K562 (cell line): ENCODE data around the gene PTGER2. TPM values are rescaled to one million over a fixed set of nuclear protein-coding genes. Genes with fewer than 3 reads are reported as not detected.

Source experiments
- ATAC-seq: fragments of 200-7000 bp; cut with Tn5 transposase; 3 replicates; pipeline ENCODE4 v1.9.1; 2020; ENCODE audit warnings: moderate library complexity
- BruUV-seq: library from RNA; stranded (reverse); fragments of 400-500 nt; replicated peaks from 2 replicates; lab custom pipeline; 2021; lab: Mats Ljungman, UMichigan
- CTCF ChIA-PET: fragments of 300-600 bp; formaldehyde crosslinking; extraction: SDS; loops from one replicate; lab custom pipeline; 2021; ENCODE audit warnings: low intra/inter-chr PET ratio; lab: Yijun Ruan, JAX
- POLR2A ChIA-PET: fragments of 300-600, 350-650 bp; sonication (Branson Sonifier 250); formaldehyde crosslinking; extraction: SDS; loops from one replicate; lab custom pipeline; 2021; ENCODE audit warnings: antibody characterized with exemption, inconsistent platforms; lab: Yijun Ruan, JAX
- DNase-seq, 4 experiments: peaks; one replicate each; pipeline versions ENCODE4 v3.0.0 to v3.0.0-alpha.2; 2011 to 2018; ENCODE audit warnings: low spot score in 3 of 4, mixed read lengths in 3 of 4; ENCODE audit errors: extremely low read depth in 1 of 4
- FAIRE-seq: peaks from 2 replicates; lab custom pipeline; 2011; peaks lifted over from hg19 to GRCh38; lab: Jason Lieb, UNC
- H2AFZ ChIP-seq: 2 replicates; pipeline ENCODE4 v1.6.0; 2011; ENCODE audit warnings: low read depth, low read length, control low read depth, inconsistent platforms
- H3K27ac ChIP-seq: fragments of 200-600 bp; 3 replicates; pipeline ENCODE4 v1.8.0; 2011; ENCODE audit warnings: low read depth, mild to moderate bottlenecking, control low read depth, inconsistent platforms, low read length, moderate library complexity, mixed read lengths; ENCODE audit errors: extremely low read depth
- H3K27me3 ChIP-seq, 2 experiments: fragments of 300-600 bp in 1 of 2; 2 replicates in 1 of 2; 3 replicates in 1 of 2; pipeline versions ENCODE4 v1.6.0 to v1.8.0; 2011; ENCODE audit warnings: inconsistent platforms in 2 of 2, low read length in 2 of 2, mild to moderate bottlenecking in 1 of 2, mixed read lengths in 1 of 2, moderate library complexity in 1 of 2; ENCODE audit not compliant: control insufficient read depth in 2 of 2, insufficient read depth in 2 of 2
- H3K36me3 ChIP-seq: fragments of 300-600 bp; 3 replicates; pipeline ENCODE4 v1.8.0; 2011; ENCODE audit warnings: mild to moderate bottlenecking, low read length, inconsistent platforms; ENCODE audit not compliant: control insufficient read depth, insufficient read depth
- H3K4me1 ChIP-seq, 2 experiments: fragments of 200-600 bp in 1 of 2; replicated peaks in 1 of 2; 2 replicates in 1 of 2; 3 replicates in 1 of 2; pipeline versions ENCODE4 v1.5.1 to v1.8.0; 2011; ENCODE audit warnings: inconsistent platforms in 2 of 2, low read length in 2 of 2, mild to moderate bottlenecking in 1 of 2, mixed read lengths in 1 of 2, moderate library complexity in 1 of 2; ENCODE audit not compliant: control insufficient read depth in 2 of 2, insufficient read depth in 2 of 2
- H3K4me2 ChIP-seq: 2 replicates; pipeline ENCODE4 v1.6.1; 2011; ENCODE audit warnings: low read length, control low read depth, inconsistent platforms, mixed read lengths; ENCODE audit not compliant: insufficient read depth
- H3K4me3 ChIP-seq: fragments of 200-600 bp; sonication (generic), shearing (Covaris generic); 2 replicates; pipeline ENCODE4 v1.5.1; 2016; ENCODE audit warnings: control low read depth, inconsistent platforms
- H3K79me2 ChIP-seq: fragments of 200-600 bp; 3 replicates; pipeline ENCODE4 v1.8.0; 2011; ENCODE audit warnings: low read length, inconsistent platforms; ENCODE audit not compliant: control insufficient read depth, insufficient read depth
- H3K9ac ChIP-seq, 2 experiments: 2 replicates each; pipeline versions ENCODE4 v1.6.0 to v1.6.1; 2011; ENCODE audit warnings: low read depth in 2 of 2, low read length in 2 of 2, control low read depth in 1 of 2, inconsistent platforms in 1 of 2, mild to moderate bottlenecking in 1 of 2, mixed read lengths in 1 of 2; ENCODE audit not compliant: insufficient read depth in 1 of 2
- H3K9me1 ChIP-seq: one replicate; pipeline ENCODE4 v1.6.0; 2011; ENCODE audit warnings: inconsistent platforms, mild to moderate bottlenecking, low read length, moderate library complexity; ENCODE audit not compliant: control insufficient read depth, insufficient read depth
- H3K9me3 ChIP-seq: replicated peaks from 2 replicates; pipeline ENCODE4 v1.5.1; 2011; ENCODE audit warnings: low read depth, low read length, inconsistent platforms; ENCODE audit not compliant: control insufficient read depth, insufficient read depth
- H4K20me1 ChIP-seq: replicated peaks from 2 replicates; pipeline ENCODE4 v1.6.1; 2011; ENCODE audit warnings: low read length, inconsistent platforms, mixed read lengths; ENCODE audit not compliant: control insufficient read depth, insufficient read depth
- ELF1 ChIP-seq: fragments of 200-800 bp; sonication (Bioruptor generic); IDR thresholded peaks from 2 replicates; pipeline ENCODE4 v1.6.1; 2016; ENCODE audit warnings: missing genetic modification characterization, missing compliant biosample characterization
- HDAC3 ChIP-seq: fragments of 450-650 bp; IDR thresholded peaks from 2 replicates; pipeline ENCODE4 v1.6.1; 2018; ENCODE audit warnings: borderline replicate concordance, mild to moderate bottlenecking, moderate library complexity; ENCODE audit not compliant: partially characterized antibody
- KDM4B ChIP-seq, 2 experiments: fragments of 450-650 bp in 1 of 2; sonication (generic) in 1 of 2; IDR thresholded peaks; 2 replicates each; pipeline ENCODE4 v1.6.1; 2016 to 2017; ENCODE audit warnings: borderline replicate concordance in 2 of 2, antibody characterized with exemption in 1 of 2, low read depth in 1 of 2, mild to moderate bottlenecking in 1 of 2
- KLF6 ChIP-seq: fragments of 250-450 bp; sonication (Bioruptor Pico); IDR thresholded peaks from 2 replicates; pipeline ENCODE4 v1.4.0; 2020; ENCODE audit warnings: mild to moderate bottlenecking, moderate library complexity, borderline replicate concordance
- STAG1 ChIP-seq: sonication (generic); formaldehyde crosslinking; IDR thresholded peaks from 2 replicates; pipeline ENCODE4 v1.5.0; 2020; ENCODE audit warnings: missing genetic modification reagents, borderline replicate concordance
- WGBS: fragments of 100-300 bp; shearing (Covaris generic); methylation state at CpG from one replicate; pipeline ENCODE4 v1.1.6; 2016; ENCODE audit warnings: low coverage, mixed read lengths; ENCODE audit not compliant: insufficient coverage; ENCODE audit errors: missing lambda C conversion rate; 5-methylcytosine and 5-hydroxymethylcytosine counted together
- in situ Hi-C: fragments of 300-500 bp; cut with MboI; formaldehyde crosslinking; loops from 4 replicates; pipeline ENCODE4 v1.15.0; 2018; ENCODE audit warnings: inconsistent platforms, mixed read lengths
- intact Hi-C: fragments of 100-400 bp; cut with micrococcal nuclease; formaldehyde crosslinking; loops from 2 replicates; pipeline ENCODE4 v1.14.2; 2022
- polyA plus RNA-seq, 8 experiments: library from polyadenylated mRNA; depleted of rRNA in 4 of 8; stranded (reverse) in 5 of 8; unstranded in 3 of 8; fragments of >200 nt; fragmentation: Nextera tagmentation in 2 of 8; fragmentation: Illumina TruSeq in 1 of 8; extraction: Ambion mirVana in 2 of 8; extraction: Trizol in 1 of 8; gene quantifications; 2 replicates each; pipeline versions ENCODE4 v1.2.1 to v1.2.3, GENCODE V29; 2011 to 2014; ENCODE audit warnings: inconsistent platforms in 1 of 8, missing spikeins in 1 of 8
- total RNA-seq, 7 experiments: library from RNA; depleted of rRNA in 6 of 7; stranded (reverse); fragments of >200 nt in 6 of 7; fragmentation: Illumina TruSeq in 2 of 7; extraction: Trizol in 2 of 7; gene quantifications; 2 replicates each; pipeline versions ENCODE4 v1.2.1 to v1.2.3, GENCODE V29; 2011 to 2021; ENCODE audit warnings: low replicate concordance in 1 of 7
- TF ChIP-seq, protein P1 (sequence below): sonication (generic); formaldehyde crosslinking; IDR thresholded peaks from 2 replicates; pipeline ENCODE4 v1.8.0; 2023; ENCODE audit warnings: mild to moderate bottlenecking, missing genetic modification reagents

Gene PTGER2
- total and polyA plus RNA-seq, 9 of the 15 experiments (the other 6 are each of a cell fraction or from before 2014, with no cell fraction given): not detected

DNA sequence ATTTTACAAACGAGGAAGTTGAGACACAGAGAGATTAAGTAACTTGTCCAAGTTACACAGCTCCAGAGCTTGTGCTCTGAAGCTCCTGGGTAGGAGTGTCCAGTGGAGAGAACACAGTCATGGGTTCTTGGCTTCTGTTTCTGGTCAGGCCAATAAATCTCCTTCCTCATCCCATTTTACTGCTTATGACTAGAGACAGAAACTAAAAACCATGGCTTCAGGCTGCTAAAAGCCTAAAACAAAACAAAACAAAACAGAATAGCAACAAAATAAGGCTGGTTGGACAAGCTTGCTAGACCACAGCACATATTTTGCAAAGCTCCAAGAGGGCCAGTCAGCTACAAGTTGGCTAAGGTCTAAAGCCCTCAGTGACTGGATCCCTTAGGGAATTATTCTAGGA lies 49.8 kb downstream of the PTGER2 start:
- H3K4me3 ChIP-seq: no peak overlapping the region
- 0% methylated on average over 1 of the region's 1 CpG for WGBS
- no TSS peak for BruUV-seq
- H3K9me1 ChIP-seq: no peaks in the 10 kb centered on the region
- no peaks in the 10 kb centered on the region for H4K20me1 ChIP-seq
- no peak for DNase-seq
- H3K4me1 ChIP-seq: no peaks in the 10 kb centered on the region
- intact Hi-C loops: no loop called here
- FAIRE-seq: no peak
- no peaks in the 10 kb centered on the region for H3K27me3 ChIP-seq
- no peaks in the 10 kb centered on the region for H3K79me2 ChIP-seq
- ChIA-PET POLR2A (no interaction called here), CTCF (no interaction called here)
- no peak for TF ChIP-seq STAG1 (CRISPR knock-in tag)
- no peak for TF ChIP-seq KDM4B (IDR thresholded peaks at IDR 0.05; ENCODE audit: borderline replicate concordance in 2 of 2, low read depth in 1 of 2)
- no peak for TF ChIP-seq KLF6 (CRISPR knock-in tag)
- H2AFZ ChIP-seq: no peak overlapping the region
- no peak overlapping the region for H3K4me2 ChIP-seq
- H3K9ac ChIP-seq: no peak overlapping the region
- no peak for ATAC-seq
- H3K27ac ChIP-seq: no peak overlapping the region
- no peaks in the 10 kb centered on the region for H3K36me3 ChIP-seq
- in situ Hi-C loops: no loop called here
- no peaks in the 10 kb centered on the region for H3K9me3 ChIP-seq

DNA sequence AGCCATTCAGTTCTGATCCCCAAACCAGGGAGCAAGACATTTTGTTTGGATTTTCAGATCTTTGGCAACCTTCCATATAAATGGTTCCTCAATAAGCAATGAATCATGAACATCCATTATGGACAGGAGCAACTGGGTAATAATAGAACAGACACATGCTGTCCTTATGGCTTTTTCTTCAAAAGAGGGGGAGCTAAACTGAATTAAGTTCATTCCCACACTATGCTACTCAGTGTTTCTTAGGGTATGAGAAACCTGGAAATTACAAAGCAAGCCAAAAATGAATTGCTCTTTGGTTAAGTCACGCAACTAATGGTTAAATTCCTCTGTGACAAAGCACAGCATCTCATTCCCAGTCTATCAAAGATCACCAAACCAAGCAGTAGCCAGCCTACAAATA lies 51.0 kb downstream of the PTGER2 start:
- CTCF ChIA-PET: no interaction called here
- Histone ChIP-seq H3K9ac (no peak overlapping the region), H3K79me2 (no peaks in the 10 kb centered on the region), H3K36me3 (no peaks in the 10 kb centered on the region), H2AFZ (no peak overlapping the region), H3K27me3 (no peaks in the 10 kb centered on the region), H3K27ac (no peak overlapping the region), H3K4me1 (no peaks in the 10 kb centered on the region), H3K9me1 (no peaks in the 10 kb centered on the region), H4K20me1 (no peaks in the 10 kb centered on the region), H3K4me3 (no peak overlapping the region), H3K4me2 (no peak overlapping the region), H3K9me3 (no peaks in the 10 kb centered on the region)
- FAIRE-seq (no peak), DNase-seq (no peak), ATAC-seq (no peak)
- 7% methylated on average over 1 of the region's 1 CpG for WGBS
- intact Hi-C loops (no loop called here), in situ Hi-C loops (no loop called here)
- POLR2A ChIA-PET: no interaction called here
- no TSS peak for BruUV-seq
- TF ChIP-seq, protein P1, sequence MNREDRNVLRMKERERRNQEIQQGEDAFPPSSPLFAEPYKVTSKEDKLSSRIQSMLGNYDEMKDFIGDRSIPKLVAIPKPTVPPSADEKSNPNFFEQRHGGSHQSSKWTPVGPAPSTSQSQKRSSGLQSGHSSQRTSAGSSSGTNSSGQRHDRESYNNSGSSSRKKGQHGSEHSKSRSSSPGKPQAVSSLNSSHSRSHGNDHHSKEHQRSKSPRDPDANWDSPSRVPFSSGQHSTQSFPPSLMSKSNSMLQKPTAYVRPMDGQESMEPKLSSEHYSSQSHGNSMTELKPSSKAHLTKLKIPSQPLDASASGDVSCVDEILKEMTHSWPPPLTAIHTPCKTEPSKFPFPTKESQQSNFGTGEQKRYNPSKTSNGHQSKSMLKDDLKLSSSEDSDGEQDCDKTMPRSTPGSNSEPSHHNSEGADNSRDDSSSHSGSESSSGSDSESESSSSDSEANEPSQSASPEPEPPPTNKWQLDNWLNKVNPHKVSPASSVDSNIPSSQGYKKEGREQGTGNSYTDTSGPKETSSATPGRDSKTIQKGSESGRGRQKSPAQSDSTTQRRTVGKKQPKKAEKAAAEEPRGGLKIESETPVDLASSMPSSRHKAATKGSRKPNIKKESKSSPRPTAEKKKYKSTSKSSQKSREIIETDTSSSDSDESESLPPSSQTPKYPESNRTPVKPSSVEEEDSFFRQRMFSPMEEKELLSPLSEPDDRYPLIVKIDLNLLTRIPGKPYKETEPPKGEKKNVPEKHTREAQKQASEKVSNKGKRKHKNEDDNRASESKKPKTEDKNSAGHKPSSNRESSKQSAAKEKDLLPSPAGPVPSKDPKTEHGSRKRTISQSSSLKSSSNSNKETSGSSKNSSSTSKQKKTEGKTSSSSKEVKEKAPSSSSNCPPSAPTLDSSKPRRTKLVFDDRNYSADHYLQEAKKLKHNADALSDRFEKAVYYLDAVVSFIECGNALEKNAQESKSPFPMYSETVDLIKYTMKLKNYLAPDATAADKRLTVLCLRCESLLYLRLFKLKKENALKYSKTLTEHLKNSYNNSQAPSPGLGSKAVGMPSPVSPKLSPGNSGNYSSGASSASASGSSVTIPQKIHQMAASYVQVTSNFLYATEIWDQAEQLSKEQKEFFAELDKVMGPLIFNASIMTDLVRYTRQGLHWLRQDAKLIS: no peak
- no peak for TF ChIP-seq HDAC3
- TF ChIP-seq ELF1 (tag): no peak
